HL-60/S4 (cell line): ENCODE data around the gene OR14K1.
"Not testable (repeated sequence)": the region's sequence is repeated elsewhere in the genome, so short reads cannot be mapped to it uniquely, and the experiment has no call there.

Source experiments
- in situ Hi-C: fragments of 300-500 bp; cut with MboI; formaldehyde crosslinking; loops from 2 replicates; pipeline ENCODE4 v1.14.3; 2022; ENCODE audit warnings: low sequenced_read_pairs

The OR14K1 gene, protein sequence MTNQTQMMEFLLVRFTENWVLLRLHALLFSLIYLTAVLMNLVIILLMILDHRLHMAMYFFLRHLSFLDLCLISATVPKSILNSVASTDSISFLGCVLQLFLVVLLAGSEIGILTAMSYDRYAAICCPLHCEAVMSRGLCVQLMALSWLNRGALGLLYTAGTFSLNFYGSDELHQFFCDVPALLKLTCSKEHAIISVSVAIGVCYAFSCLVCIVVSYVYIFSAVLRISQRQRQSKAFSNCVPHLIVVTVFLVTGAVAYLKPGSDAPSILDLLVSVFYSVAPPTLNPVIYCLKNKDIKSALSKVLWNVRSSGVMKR

DNA sequence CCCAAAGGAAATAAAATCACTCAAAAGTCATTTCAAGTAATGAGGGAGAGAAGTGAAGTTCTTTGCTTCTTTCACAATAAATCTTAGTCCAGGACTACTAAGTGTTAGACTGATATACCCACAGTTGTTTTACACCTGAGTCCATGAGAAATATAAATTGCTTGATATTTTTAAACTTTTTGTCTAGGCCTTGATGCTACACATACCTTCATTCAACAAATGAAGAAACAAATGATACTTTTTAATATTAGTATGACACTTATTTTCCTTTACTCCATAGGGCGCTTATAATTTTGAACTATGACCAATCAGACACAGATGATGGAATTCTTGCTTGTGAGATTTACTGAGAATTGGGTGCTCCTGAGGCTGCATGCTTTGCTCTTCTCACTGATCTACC lies at the start of gene OR14K1:
Gene OR14K1, plus strand, starts transcription at position 301 of the 400 bp plus-strand sequence. Its CDS starts 0 bp downstream, at position 301.
- in situ Hi-C loops, result no loop called here

DNA sequence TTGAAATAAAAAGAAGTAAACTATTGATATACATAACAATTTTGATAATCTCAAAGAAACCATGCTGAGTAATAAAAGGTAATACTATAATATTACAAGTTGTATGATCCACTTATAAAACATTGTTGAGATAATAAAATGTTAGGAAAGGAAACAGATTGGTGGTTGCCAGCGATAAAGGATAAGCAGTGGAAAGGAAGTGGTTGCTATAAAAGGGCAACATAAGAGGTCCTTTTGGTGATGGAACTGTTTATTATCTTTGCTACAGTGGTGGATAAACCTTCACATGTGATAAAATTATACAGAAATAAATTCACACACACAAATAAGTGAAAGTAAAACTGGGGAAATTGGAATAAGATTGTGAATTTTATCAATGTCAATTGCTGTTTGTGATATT lies 37.1 kb upstream of the OR14K1 start:
- in situ Hi-C loops, result no loop called here

DNA sequence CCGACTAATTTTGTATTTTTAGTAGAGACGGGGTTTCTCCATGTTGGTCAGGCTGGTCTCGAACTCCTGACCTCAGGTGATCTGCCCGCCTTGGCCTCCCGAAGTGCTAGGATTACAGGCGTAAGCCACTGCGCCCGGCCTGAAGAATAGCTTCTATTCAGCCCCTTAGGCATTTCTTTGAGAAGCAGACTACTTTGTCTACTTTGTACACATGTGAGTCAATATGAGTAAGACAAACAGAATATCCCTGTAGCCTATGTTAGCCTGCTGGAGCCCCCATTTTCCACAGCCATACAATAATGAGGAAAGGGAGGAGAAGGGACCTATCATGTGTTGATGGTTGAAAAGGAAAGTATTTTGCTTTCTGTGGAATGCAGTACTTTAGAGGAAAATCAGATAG lies 27.7 kb upstream of the OR14K1 start:
- in situ Hi-C loops, result not testable (repeated sequence)

DNA sequence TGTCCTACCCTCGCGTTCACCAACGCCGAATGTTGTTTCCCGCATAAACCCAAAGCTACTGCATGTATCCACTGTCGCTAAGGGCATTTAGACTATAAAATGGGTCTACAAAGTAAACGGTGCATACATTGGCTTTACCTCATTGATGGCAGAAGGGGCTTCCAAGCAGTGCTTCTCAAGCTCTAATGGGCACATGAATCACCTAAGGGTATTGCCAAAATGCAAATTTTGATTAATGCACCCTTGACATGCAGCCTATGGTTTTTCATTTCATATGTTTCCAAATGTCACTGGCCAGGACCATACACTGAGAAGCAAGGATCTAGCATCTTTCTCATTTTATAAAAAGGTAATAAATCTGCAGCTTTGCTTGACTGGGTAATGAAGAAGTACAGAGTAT lies 24.7 kb upstream of the OR14K1 start:
- in situ Hi-C loops, result no loop called here

DNA sequence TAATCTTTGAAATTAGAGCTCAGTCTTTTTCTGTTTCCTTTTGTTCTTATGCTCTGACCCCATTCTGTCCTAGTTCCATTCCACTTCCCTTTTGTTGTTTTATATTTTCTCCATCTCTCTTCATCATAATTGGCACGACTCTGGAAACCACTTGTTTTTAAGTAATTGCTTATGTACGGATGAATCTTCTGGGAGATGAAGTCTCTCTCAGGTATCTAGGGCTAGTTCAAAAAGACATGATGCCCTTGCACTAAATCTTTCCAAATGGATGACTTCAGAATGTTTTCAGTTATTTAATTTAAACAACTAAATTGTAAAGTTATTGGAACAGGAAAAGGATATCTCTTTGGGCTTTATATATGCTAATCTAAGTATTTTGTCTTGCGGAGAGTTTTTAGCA lies 21.9 kb upstream of the OR14K1 start, which contains the start of gene OR6F1:
Gene OR6F1, minus strand, starts transcription at position 101 of the 400 bp plus-strand sequence. CDS start 3,891 bp downstream, outside the sequence.
- in situ Hi-C loops, result no loop called here

DNA sequence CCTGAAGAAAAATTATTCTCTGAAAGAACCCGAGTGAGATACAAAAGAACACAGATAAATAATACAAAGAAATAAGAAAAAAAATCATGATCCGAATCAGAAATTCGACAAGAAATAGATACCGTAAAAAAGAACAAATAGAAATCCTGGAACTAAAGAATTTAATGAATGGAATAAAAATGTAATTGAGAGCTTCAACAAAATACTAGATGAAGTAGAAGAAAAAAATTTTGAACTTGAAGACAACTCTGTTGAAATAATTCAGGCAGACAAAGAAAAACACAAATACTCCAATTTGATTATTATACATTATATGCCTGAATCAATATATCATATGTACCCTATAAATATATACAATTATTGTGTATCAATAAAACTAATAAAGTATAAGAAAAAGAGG lies 17.2 kb upstream of the OR14K1 start:
- in situ Hi-C loops, result no loop called here

DNA sequence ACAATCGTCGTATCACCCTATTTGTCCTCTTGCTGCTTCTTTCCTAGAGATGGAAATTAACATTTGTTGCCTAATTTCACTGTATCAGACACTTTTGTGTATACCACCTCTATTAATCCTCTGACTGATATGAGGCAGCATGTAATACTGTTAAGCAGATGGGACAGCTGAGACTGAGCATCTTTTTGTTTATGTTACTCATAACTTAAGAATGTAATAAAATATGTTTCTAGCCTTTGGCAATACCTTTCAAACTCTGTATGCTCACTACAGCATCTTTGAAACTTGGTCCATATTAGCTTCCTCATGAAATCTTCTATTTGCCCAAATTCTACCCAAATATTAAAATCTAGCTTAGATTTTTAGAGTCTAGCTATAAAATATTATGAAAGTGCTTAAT lies 2.3 kb downstream of the OR14K1 start:
- in situ Hi-C loops, result no loop called here

DNA sequence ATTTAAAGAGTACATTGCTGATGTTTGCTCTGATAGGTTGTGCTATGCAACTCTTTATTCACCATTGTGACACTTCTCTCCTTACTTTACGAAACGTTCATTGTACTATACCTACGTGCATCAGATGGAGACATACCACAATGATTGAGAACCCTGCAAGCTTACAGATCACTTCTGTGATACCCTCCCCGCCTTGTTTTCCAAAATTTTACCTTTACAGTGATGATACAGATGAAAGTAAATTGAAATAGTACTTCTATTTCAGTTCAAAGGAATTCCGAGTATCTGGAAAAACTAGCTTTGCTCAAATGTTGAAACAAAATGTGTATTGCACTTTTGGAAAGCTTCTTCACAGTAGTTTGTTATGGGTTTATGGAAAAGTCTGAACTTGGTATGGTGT lies 3.3 kb downstream of the OR14K1 start:
- in situ Hi-C loops, result no loop called here

DNA sequence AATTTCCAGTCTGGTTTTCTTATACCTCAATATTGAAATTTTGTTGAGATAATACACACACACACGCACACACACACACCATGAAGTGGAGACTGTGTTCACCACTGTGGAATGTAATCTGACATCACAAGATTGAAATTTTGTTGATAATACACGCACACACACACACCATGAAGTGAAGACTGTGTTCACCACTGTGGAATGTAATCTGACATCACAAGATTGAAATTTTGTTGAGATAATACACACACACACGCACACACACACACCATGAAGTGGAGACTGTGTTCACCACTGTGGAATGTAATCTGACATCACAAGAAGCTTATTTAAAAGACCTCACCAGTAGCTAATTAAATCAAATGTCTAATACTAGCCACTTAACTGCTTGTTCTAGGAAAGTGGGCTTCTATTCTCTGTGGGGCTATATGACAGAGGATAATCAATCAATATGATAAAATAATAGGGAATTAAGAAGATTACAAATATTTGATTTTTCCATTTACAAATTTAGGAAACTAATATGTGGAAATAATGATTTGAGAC lies 3.9 kb downstream of the OR14K1 start:
- in situ Hi-C loops, result not testable (repeated sequence)

DNA sequence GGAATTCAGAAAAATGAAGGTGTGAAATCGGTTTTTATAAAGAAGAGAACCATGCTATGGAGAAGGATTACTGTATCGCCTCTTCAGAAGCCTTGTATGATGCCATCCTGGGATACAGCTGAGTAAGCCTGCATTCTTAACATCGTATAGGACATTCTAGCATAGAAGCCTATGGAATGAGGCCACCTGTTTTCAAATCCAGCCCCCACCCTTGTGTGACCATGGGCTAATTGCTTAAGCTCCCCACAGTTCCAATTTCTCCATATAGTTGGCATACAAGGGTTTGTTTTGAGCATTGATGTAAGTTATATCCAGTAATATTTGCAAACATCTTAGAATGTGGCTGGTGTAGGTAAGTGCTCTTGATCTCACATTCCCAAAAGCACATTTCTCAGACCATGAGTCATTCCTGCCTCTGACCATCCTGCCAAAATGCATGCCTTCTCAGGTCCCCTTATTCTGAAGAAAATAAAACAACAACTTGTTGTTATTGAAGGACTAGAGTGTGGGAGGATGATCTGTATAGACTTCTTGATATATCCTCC lies 8.0 kb downstream of the OR14K1 start:
- in situ Hi-C loops, result no loop called here

DNA sequence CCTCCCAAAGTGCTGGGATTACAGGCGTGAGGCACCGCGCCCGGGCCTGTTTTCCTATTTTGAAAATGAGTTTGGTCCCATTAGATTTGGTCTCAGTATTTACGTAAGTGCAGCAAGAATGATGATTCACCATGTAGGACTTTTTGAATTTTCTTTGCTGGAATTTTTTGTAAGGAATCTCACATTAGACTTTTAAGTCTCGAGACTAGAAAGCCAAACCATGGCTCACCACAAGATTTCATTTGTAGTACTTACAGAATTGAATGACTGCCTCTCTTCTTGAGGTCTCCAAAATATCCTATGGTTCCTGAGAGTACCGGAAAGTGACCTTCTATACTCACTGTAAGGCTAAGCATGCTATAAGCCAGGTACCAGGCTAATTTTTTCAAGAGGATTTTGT lies 9.2 kb downstream of the OR14K1 start:
- in situ Hi-C loops, result no loop called here

DNA sequence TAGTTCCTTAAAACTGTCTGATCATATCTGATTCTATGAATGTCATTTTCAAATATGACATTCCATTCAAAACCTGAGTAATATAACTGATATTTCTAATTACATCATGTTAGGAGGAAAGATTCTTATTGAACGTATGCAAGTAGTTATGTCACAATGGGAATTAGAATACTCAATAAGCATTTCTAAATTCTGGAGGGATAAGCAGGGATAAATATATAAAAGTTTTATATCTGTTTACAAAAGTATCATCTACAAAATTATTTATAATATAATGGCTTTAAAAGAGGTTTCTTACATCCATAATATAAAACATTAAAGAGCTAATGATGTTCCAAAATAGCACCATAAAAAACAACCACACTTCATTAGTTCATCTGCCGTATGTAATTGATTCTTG lies 9.6 kb downstream of the OR14K1 start, which contains the start of gene OR14A2:
Gene OR14A2, minus strand, starts transcription at position 101 of the 400 bp plus-strand sequence.
- in situ Hi-C loops, result no loop called here

DNA sequence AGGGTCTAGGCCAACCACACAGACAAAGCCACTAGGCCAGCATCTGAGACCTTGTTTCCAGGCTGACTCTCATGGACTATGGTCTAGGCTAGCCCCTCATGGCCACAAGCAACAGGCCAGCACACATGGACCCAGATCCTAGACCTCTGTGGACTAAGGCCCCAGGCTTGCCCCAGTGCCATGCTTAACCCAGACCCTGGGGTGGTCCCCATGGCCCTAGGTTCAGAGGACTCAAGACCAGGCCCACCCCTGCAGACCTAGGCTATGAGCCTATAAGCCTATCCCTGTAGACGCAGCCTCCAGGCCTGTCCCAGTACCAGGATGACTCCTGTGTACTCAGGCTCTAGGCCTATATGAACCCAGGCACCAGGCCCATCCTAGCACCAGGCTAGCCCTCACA lies 11.5 kb downstream of the OR14K1 start:
- in situ Hi-C loops, result no loop called here

DNA sequence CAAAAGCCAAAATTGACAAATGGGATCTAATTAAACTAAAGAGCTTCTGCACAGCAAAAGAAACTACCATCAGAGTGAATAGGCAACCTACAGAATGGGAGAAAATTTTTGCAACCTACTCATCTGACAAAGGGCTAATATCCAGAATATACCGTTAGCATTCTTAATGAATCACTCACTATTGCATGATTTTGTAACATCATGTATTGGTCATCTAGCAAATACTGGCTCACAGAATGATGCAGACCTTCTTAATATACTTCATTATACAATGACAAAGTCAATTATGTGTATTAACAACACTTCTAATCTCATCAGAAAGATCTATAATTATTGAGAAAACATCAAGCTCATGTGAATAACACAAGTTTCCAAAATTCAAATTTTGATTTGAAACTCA lies 15.9 kb downstream of the OR14K1 start:
- in situ Hi-C loops, result not testable (repeated sequence)

DNA sequence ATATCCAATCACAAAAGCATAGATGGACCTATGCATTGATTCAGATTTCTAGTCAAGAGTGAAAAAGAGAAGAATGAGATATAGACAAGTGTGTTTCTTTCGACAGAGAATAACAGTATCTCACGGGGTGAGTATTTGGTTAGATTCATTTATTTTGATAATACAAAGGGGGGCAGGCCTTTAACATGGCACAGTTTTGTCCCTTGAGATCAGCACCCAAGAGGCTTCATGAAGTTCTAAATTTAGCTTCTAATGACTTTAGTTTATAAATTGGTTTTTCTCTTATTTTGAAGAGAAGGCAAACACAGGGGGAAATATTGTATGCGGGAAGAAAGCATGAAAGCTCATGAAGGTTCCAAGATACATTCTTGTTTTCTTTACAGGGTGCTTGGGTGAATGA lies 22.0 kb downstream of the OR14K1 start, which contains the start of gene OR1C1:
Gene OR1C1, minus strand, starts transcription at position 101 of the 400 bp plus-strand sequence. CDS start 2,150 bp downstream, outside the sequence.
- in situ Hi-C loops, result no loop called here

DNA sequence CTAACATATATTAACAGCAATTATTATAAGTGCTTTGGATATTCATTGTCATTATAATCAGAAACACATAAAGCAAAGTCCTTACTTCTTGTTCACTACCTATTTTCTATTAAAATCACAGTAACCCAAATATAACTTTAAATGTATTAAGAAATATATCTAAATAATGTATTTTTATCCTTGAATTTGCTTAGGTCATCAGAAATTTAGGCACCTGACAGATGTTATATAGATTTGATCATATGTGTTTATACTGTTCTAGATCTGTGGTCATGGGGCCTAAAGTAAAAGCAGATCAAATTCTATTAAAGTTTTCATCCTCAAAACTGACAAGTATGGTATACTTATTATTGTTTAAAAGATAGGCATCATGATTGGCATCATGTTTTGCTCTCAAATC lies 31.2 kb downstream of the OR14K1 start:
- in situ Hi-C loops, result no loop called here
